OCI-LY1 (cell line): Measurements from ENCODE around the gene SLC9C2.

Experiments
- H2AFZ ChIP-seq: fragments of 200-600 bp; sonication (generic), shearing (Covaris generic); 2 replicates; pipeline ENCODE4 v1.6.0; 2014; ENCODE audit warnings: antibody characterized with exemption, mild to moderate bottlenecking, low read length
- H3F3A ChIP-seq: fragments of 200-600 bp; sonication (generic), shearing (Covaris generic); 2 replicates; pipeline ENCODE4 v1.6.0; 2014; ENCODE audit warnings: mild to moderate bottlenecking, antibody characterized with exemption, low read length, moderate library complexity; ENCODE audit not compliant: insufficient read depth
- H3K27ac ChIP-seq: fragments of 200-600 bp; sonication (generic); 2 replicates; pipeline ENCODE4 v1.5.1; 2014; ENCODE audit warnings: low read length, mixed run types, mild to moderate bottlenecking, low read depth; ENCODE audit not compliant: poor library complexity, severe bottlenecking
- H3K27me3 ChIP-seq: fragments of 200-600 bp; sonication (generic); 2 replicates; pipeline ENCODE4 v1.6.0; 2014; ENCODE audit warnings: antibody characterized with exemption, mild to moderate bottlenecking, low read length, moderate library complexity; ENCODE audit not compliant: insufficient read depth
- H3K36me3 ChIP-seq: fragments of 200-600 bp; sonication (generic); 2 replicates; pipeline ENCODE4 v1.6.1; 2014; ENCODE audit warnings: mild to moderate bottlenecking, antibody characterized with exemption, low read length, moderate library complexity, mixed read lengths; ENCODE audit not compliant: insufficient read depth
- H3K4me1 ChIP-seq: fragments of 200-600 bp; sonication (generic); 2 replicates; pipeline ENCODE4 v1.5.1; 2014; ENCODE audit warnings: mild to moderate bottlenecking, low read length, moderate library complexity; ENCODE audit not compliant: insufficient read depth, severe bottlenecking
- H3K4me2 ChIP-seq: fragments of 200-600 bp; sonication (generic), shearing (Covaris generic); 2 replicates; pipeline ENCODE4 v1.6.1; 2014; ENCODE audit warnings: low read length
- H3K4me3 ChIP-seq: fragments of 200-600 bp; sonication (generic); 2 replicates; pipeline ENCODE4 v1.5.1; 2014; ENCODE audit warnings: low read length, low read depth, mild to moderate bottlenecking, mixed read lengths; ENCODE audit not compliant: poor library complexity, severe bottlenecking
- H3K79me2 ChIP-seq: fragments of 200-600 bp; shearing (Covaris generic); 2 replicates; pipeline ENCODE4 v1.6.1; 2016; ENCODE audit warnings: mixed run types, low read length, mixed read lengths; ENCODE audit not compliant: insufficient read depth
- H3K9ac ChIP-seq: fragments of 200-600 bp; sonication (generic), shearing (Covaris generic); 2 replicates; pipeline ENCODE4 v1.6.1; 2014; ENCODE audit warnings: mild to moderate bottlenecking, low read length, mixed read lengths
- H3K9me2 ChIP-seq: fragments of 200-600 bp; sonication (generic), shearing (Covaris generic); 2 replicates; pipeline ENCODE4 v1.6.1; 2014; ENCODE audit warnings: low read depth, mild to moderate bottlenecking, low read length, mixed read lengths
- H3K9me3 ChIP-seq: fragments of 200-600 bp; shearing (Covaris generic); 2 replicates; pipeline ENCODE4 v1.6.1; 2014; ENCODE audit warnings: low read length, mixed read lengths
- H4K20me1 ChIP-seq: fragments of 200-600 bp; sonication (generic), shearing (Covaris generic); 2 replicates; pipeline ENCODE4 v1.6.0; 2016; ENCODE audit warnings: mild to moderate bottlenecking, low read length; ENCODE audit not compliant: insufficient read depth
- EZH2 ChIP-seq: fragments of 200-600 bp; sonication (generic), shearing (Covaris generic); IDR thresholded peaks from 2 replicates; pipeline ENCODE4 v1.8.0; 2017; ENCODE audit warnings: borderline replicate concordance, mixed run types, mild to moderate bottlenecking, antibody characterized with exemption, low read length, moderate library complexity, mixed read lengths
- TF ChIP-seq, protein P1 (sequence below): fragments of 200-600 bp; sonication (generic), shearing (Covaris generic); IDR thresholded peaks from 2 replicates; pipeline ENCODE4 v1.5.1; 2017; ENCODE audit warnings: mild to moderate bottlenecking, antibody characterized with exemption, low read length, moderate library complexity, mixed read lengths

The SLC9C2 gene

GRCh38 chr1:173549813-173550212 lies 53.1 kb downstream of the SLC9C2 start:
- Histone ChIP-seq H3K79me2 (no peaks in the 10 kb centered on the region), H2AFZ (no peak overlapping the region), H3K9me3 (no peaks in the 10 kb centered on the region), H4K20me1 (no peaks in the 10 kb centered on the region), H3K9ac (no peak overlapping the region), H3K4me1 (no peaks in the 10 kb centered on the region), H3F3A (no peaks in the 10 kb centered on the region), H3K27me3 (no peaks in the 10 kb centered on the region), H3K36me3 (no peaks in the 10 kb centered on the region), H3K27ac (no peak overlapping the region), H3K4me3 (no peak overlapping the region), H3K9me2 (no peaks in the 10 kb centered on the region), H3K4me2 (no peak overlapping the region)
- TF ChIP-seq, protein P1, sequence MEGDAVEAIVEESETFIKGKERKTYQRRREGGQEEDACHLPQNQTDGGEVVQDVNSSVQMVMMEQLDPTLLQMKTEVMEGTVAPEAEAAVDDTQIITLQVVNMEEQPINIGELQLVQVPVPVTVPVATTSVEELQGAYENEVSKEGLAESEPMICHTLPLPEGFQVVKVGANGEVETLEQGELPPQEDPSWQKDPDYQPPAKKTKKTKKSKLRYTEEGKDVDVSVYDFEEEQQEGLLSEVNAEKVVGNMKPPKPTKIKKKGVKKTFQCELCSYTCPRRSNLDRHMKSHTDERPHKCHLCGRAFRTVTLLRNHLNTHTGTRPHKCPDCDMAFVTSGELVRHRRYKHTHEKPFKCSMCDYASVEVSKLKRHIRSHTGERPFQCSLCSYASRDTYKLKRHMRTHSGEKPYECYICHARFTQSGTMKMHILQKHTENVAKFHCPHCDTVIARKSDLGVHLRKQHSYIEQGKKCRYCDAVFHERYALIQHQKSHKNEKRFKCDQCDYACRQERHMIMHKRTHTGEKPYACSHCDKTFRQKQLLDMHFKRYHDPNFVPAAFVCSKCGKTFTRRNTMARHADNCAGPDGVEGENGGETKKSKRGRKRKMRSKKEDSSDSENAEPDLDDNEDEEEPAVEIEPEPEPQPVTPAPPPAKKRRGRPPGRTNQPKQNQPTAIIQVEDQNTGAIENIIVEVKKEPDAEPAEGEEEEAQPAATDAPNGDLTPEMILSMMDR, result no peak
- no peak for TF ChIP-seq EZH2

DNA sequence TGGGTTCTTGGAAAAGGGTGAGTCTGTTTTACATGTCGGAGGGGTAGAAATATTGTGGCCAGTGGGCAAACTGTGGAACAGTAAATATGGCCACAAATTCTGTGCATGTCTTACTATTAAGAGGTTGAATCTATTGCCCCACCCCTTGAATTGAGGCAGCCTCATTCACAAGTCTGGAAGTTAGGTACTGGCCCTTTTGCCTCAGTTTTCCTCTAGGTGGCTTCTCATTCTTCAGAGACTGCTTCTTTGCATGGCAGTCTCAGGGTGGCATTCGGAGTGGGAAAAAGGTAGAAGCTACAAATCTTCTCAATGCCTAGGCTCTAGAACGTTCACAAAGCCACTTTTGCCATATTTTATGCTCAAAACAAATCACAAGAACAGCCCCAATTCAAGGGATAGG lies 57.2 kb downstream of the SLC9C2 start:
- H4K20me1 ChIP-seq, result no peaks in the 10 kb centered on the region
- H3K9me2 ChIP-seq, result no peaks in the 10 kb centered on the region
- no peaks in the 10 kb centered on the region for H3K27me3 ChIP-seq
- H3K4me2 ChIP-seq, result no peak overlapping the region
- H3F3A ChIP-seq, result no peaks in the 10 kb centered on the region
- no peaks in the 10 kb centered on the region for H3K36me3 ChIP-seq
- no peak overlapping the region for H3K9ac ChIP-seq
- H3K4me3 ChIP-seq, result no peak overlapping the region
- TF ChIP-seq EZH2, result no peak
- TF ChIP-seq, protein P1, result 0 out of 2 replicates have a peak, but pooled peaks have one; percentile 7
- H3K9me3 ChIP-seq, result no peaks in the 10 kb centered on the region
- no peak overlapping the region for H2AFZ ChIP-seq
- H3K4me1 ChIP-seq, result no peaks in the 10 kb centered on the region
- H3K27ac ChIP-seq, result no peak overlapping the region
- H3K79me2 ChIP-seq, result no peaks in the 10 kb centered on the region

GRCh38 chr1:173536223-173536622 lies 66.6 kb downstream of the SLC9C2 start:
- Histone ChIP-seq H3K9me2 (no peaks in the 10 kb centered on the region), H3K4me3 (no peak overlapping the region), H3K9me3 (no peaks in the 10 kb centered on the region), H4K20me1 (no peaks in the 10 kb centered on the region), H3K36me3 (no peaks in the 10 kb centered on the region), H3K79me2 (no peaks in the 10 kb centered on the region), H3K9ac (no peak overlapping the region), H3K4me2 (no peak overlapping the region), H3F3A (no peaks in the 10 kb centered on the region), H3K27ac (no peak overlapping the region), H3K4me1 (no peaks in the 10 kb centered on the region), H3K27me3 (no peaks in the 10 kb centered on the region), H2AFZ (no peak overlapping the region)
- TF ChIP-seq, protein P1, result no peak
- TF ChIP-seq EZH2, result no peak
